IMR-90 (cell line): Measurements from ENCODE around the gene KPNA5. TPM values are rescaled to one million over a fixed set of nuclear protein-coding genes. Genes with fewer than 3 reads are reported as not detected.

ENCODE experiments used
- ATAC-seq: fragments of 200-7000 bp; cut with Tn5 transposase; 2 replicates; pipeline ENCODE4 v1.9.1; 2020; ENCODE audit warnings: low read depth, mild to moderate bottlenecking, moderate library complexity
- BruUV-seq: library from RNA; stranded (reverse); fragments of 400-500 nt; replicated peaks from 2 replicates; lab custom pipeline; 2021; lab: Mats Ljungman, UMichigan
- CTCF ChIA-PET: fragments of 300-600 bp; formaldehyde crosslinking; extraction: SDS; loops from one replicate; lab custom pipeline; 2021; ENCODE audit warnings: antibody characterized with exemption; lab: Yijun Ruan, JAX
- POLR2A ChIA-PET: fragments of 300-600 bp; sonication (Branson Sonifier 250); formaldehyde crosslinking; loops from one replicate; lab custom pipeline; 2022; ENCODE audit warnings: antibody characterized with exemption; ENCODE audit not compliant: unreplicated experiment; lab: Charles Lee
- DNase-seq: peaks from one replicate; pipeline ENCODE4 v3.0.0; 2013
- H2AFZ ChIP-seq: replicated peaks from 2 replicates; pipeline ENCODE3; 2013; ENCODE audit warnings: low read length, mild to moderate bottlenecking; ENCODE audit not compliant: poor library complexity
- H2AK5ac ChIP-seq: 2 replicates; pipeline ENCODE4 v1.6.1; 2013; ENCODE audit warnings: low read depth, low read length, inconsistent platforms
- H2AK9ac ChIP-seq: replicated peaks from 2 replicates; pipeline ENCODE3; 2013; ENCODE audit warnings: mild to moderate bottlenecking, low read depth, low read length, moderate library complexity; ENCODE audit not compliant: poor library complexity
- H2BK120ac ChIP-seq: 2 replicates; pipeline ENCODE4 v1.6.1; 2013; ENCODE audit warnings: low read depth, low read length, inconsistent platforms
- H2BK15ac ChIP-seq: 3 replicates; pipeline ENCODE4 v1.6.1; 2013; ENCODE audit warnings: low read depth, low read length, inconsistent platforms
- H2BK20ac ChIP-seq: 2 replicates; pipeline ENCODE4 v1.6.1; 2013; ENCODE audit warnings: low read depth, mild to moderate bottlenecking, inconsistent platforms, low read length, moderate library complexity
- H2BK5ac ChIP-seq: 2 replicates; pipeline ENCODE4 v1.6.1; 2013; ENCODE audit warnings: mild to moderate bottlenecking, low read depth, low read length, inconsistent platforms; ENCODE audit not compliant: poor library complexity, severe bottlenecking
- H3K14ac ChIP-seq: replicated peaks from 2 replicates; pipeline ENCODE4 v1.6.1; 2013; ENCODE audit warnings: low read depth, low read length, inconsistent platforms
- H3K18ac ChIP-seq: 2 replicates; pipeline ENCODE4 v1.6.1; 2013; ENCODE audit warnings: low read depth, low read length, control low read depth
- H3K23ac ChIP-seq: 2 replicates; pipeline ENCODE4 v1.6.1; 2013; ENCODE audit warnings: low read depth, low read length, inconsistent platforms
- H3K27ac ChIP-seq: 2 replicates; pipeline ENCODE4 v1.5.1; 2013; ENCODE audit warnings: mild to moderate bottlenecking, control low read depth, low read length; ENCODE audit not compliant: insufficient read depth
- H3K27me3 ChIP-seq: 2 replicates; pipeline ENCODE4 v1.6.1; 2013; ENCODE audit warnings: low read length; ENCODE audit not compliant: control insufficient read depth, insufficient read depth
- H3K36me3 ChIP-seq: 2 replicates; pipeline ENCODE4 v1.6.1; 2013; ENCODE audit warnings: low read length, mixed read lengths; ENCODE audit not compliant: control insufficient read depth, insufficient read depth
- H3K4ac ChIP-seq: 2 replicates; pipeline ENCODE4 v1.6.1; 2013; ENCODE audit warnings: low read depth, low read length, inconsistent platforms
- H3K4me1 ChIP-seq: 2 replicates; pipeline ENCODE4 v1.6.1; 2013; ENCODE audit warnings: low read length, mixed read lengths; ENCODE audit not compliant: control insufficient read depth, insufficient read depth
- H3K4me2 ChIP-seq: 2 replicates; pipeline ENCODE4 v1.6.1; 2013; ENCODE audit warnings: low read depth, mild to moderate bottlenecking, control low read depth, low read length, moderate library complexity
- H3K4me3 ChIP-seq: 2 replicates; pipeline ENCODE4 v1.5.1; 2013; ENCODE audit warnings: low read depth, mild to moderate bottlenecking, control low read depth, low read length, moderate library complexity; ENCODE audit not compliant: insufficient read depth
- H3K56ac ChIP-seq: 2 replicates; pipeline ENCODE4 v1.6.1; 2013; ENCODE audit warnings: low read length, inconsistent platforms; ENCODE audit not compliant: insufficient read depth; ENCODE audit errors: extremely low read depth
- H3K79me1 ChIP-seq, 2 experiments: 2 replicates each; pipeline ENCODE4 v1.6.1; 2013; ENCODE audit warnings: low read length in 2 of 2, inconsistent platforms in 1 of 2, low read depth in 1 of 2
- H3K9ac ChIP-seq: 2 replicates; pipeline ENCODE4 v1.6.1; 2013; ENCODE audit warnings: low read depth, low read length, control low read depth
- H3K9me1 ChIP-seq: 2 replicates; pipeline ENCODE4 v1.6.1; 2013; ENCODE audit warnings: low read length, inconsistent platforms; ENCODE audit not compliant: insufficient read depth
- H3K9me3 ChIP-seq: 2 replicates; pipeline ENCODE4 v1.6.1; 2013; ENCODE audit warnings: low read length; ENCODE audit not compliant: control insufficient read depth, insufficient read depth
- H4K20me1 ChIP-seq: 2 replicates; pipeline ENCODE4 v1.6.1; 2013; ENCODE audit warnings: low read length, inconsistent platforms; ENCODE audit not compliant: insufficient read depth
- H4K5ac ChIP-seq: 2 replicates; pipeline ENCODE4 v1.6.1; 2013; ENCODE audit warnings: mild to moderate bottlenecking, low read depth, low read length, control low read depth
- H4K8ac ChIP-seq, 2 experiments: 2 replicates each; pipeline ENCODE4 v1.6.1; 2013; ENCODE audit warnings: low read depth in 2 of 2, low read length in 2 of 2, control low read depth in 1 of 2, inconsistent platforms in 1 of 2
- H4K91ac ChIP-seq: 2 replicates; pipeline ENCODE4 v1.6.1; 2013; ENCODE audit warnings: low read depth, low read length, inconsistent platforms; ENCODE audit not compliant: insufficient read depth
- BHLHE40 ChIP-seq: fragments of 150-350 bp; IDR thresholded peaks from 2 replicates; pipeline ENCODE4 v1.6.1; 2016; ENCODE audit warnings: mild to moderate bottlenecking, low read depth, low read length
- CEBPB ChIP-seq: IDR thresholded peaks from 2 replicates; pipeline ENCODE4 v1.6.1; 2012; ENCODE audit warnings: low read depth, low read length, improper control_type of control experiment
- CHD1 ChIP-seq: IDR thresholded peaks from 2 replicates; pipeline ENCODE4 v1.6.1; 2012; ENCODE audit warnings: low read depth, low read length, improper control_type of control experiment
- CTCF ChIP-seq: conservative IDR thresholded peaks from 2 replicates; pipeline ENCODE4 v1.5.1; 2012; ENCODE audit warnings: mild to moderate bottlenecking, low read depth, low read length, improper control_type of control experiment
- FOS ChIP-seq: fragments of 150-350 bp; IDR thresholded peaks from 2 replicates; pipeline ENCODE4 v1.6.1; 2016; ENCODE audit warnings: low read depth, low read length
- MAFK ChIP-seq: IDR thresholded peaks from 2 replicates; pipeline ENCODE4 v1.6.1; 2012; ENCODE audit warnings: low read depth, low read length, improper control_type of control experiment
- MAZ ChIP-seq: IDR thresholded peaks from 2 replicates; pipeline ENCODE4 v1.6.1; 2012; ENCODE audit warnings: low read depth, mild to moderate bottlenecking, low read length, improper control_type of control experiment, moderate library complexity, borderline replicate concordance
- MXI1 ChIP-seq: IDR thresholded peaks from 2 replicates; pipeline ENCODE4 v1.6.1; 2012; ENCODE audit warnings: low read depth, mild to moderate bottlenecking, low read length, moderate library complexity, borderline replicate concordance
- NFE2L2 ChIP-seq: fragments of 150-350 bp; IDR thresholded peaks from 2 replicates; pipeline ENCODE4 v1.6.1; 2016; ENCODE audit warnings: low read depth, mild to moderate bottlenecking, low read length
- POLR2A ChIP-seq: IDR thresholded peaks from 2 replicates; pipeline ENCODE4 v1.6.1; 2012; ENCODE audit warnings: mild to moderate bottlenecking, low read depth, low read length
- RAD21 ChIP-seq: IDR thresholded peaks from 2 replicates; pipeline ENCODE4 v1.6.1; 2012; ENCODE audit warnings: low read length, improper control_type of control experiment
- RCOR1 ChIP-seq: IDR thresholded peaks from 2 replicates; pipeline ENCODE4 v1.6.1; 2012; ENCODE audit warnings: mild to moderate bottlenecking, low read length, improper control_type of control experiment; ENCODE audit not compliant: insufficient replicate concordance
- RFX5 ChIP-seq: IDR thresholded peaks from 2 replicates; pipeline ENCODE4 v1.8.0; 2012; ENCODE audit warnings: low read depth, mild to moderate bottlenecking, low read length, moderate library complexity
- SMC3 ChIP-seq: fragments of 150-350 bp; IDR thresholded peaks from 2 replicates; pipeline ENCODE4 v1.6.1; 2016; ENCODE audit warnings: low read depth, mild to moderate bottlenecking, antibody characterized with exemption, low read length, moderate library complexity
- WGBS, 2 experiments: methylation state at CpG; one replicate each; pipeline versions ENCODE4 v1.1.5 to v1.1.7; 2013; ENCODE audit warnings: missing lambda C conversion rate in 2 of 2; ENCODE audit not compliant: insufficient read length in 1 of 2; ENCODE audit errors: extremely low coverage in 2 of 2; 5-methylcytosine and 5-hydroxymethylcytosine counted together
- dilution Hi-C: fragments of 300-500 bp; cut with HindIII; formaldehyde crosslinking; loops from one replicate; pipeline ENCODE4 v1.14.3; 2018; ENCODE audit warnings: low sequenced_read_pairs; ENCODE audit not compliant: unreplicated experiment
- in situ Hi-C: fragments of 300-500 bp; cut with MboI; formaldehyde crosslinking; loops from 3 replicates; pipeline ENCODE4 v1.14.3; 2019; ENCODE audit warnings: low sequenced_read_pairs, inconsistent platforms, mixed read lengths
- intact Hi-C: fragments of 100-400 bp; cut with micrococcal nuclease; formaldehyde crosslinking; loops from 2 replicates; pipeline ENCODE4 v1.10.0; 2022
- polyA plus RNA-seq, 3 experiments: library from polyadenylated mRNA; depleted of rRNA; stranded (reverse); fragments of >200 nt; gene quantifications; 2 replicates each; pipeline ENCODE4 v1.2.3, GENCODE V29; 2012; ENCODE audit warnings: low replicate concordance in 1 of 3
- total RNA-seq: library from RNA; depleted of rRNA; stranded (reverse); fragments of >200 nt; gene quantifications from 2 replicates; pipeline ENCODE4 v1.2.3, GENCODE V29; 2012
- TF ChIP-seq, protein P1 (sequence below): fragments of 150-350 bp; IDR thresholded peaks from 2 replicates; pipeline ENCODE4 v1.6.1; 2017; ENCODE audit warnings: mild to moderate bottlenecking, antibody characterized with exemption, low read length, low read depth
- TF ChIP-seq, protein P2 (sequence below): fragments of 150-350 bp; IDR thresholded peaks from 2 replicates; pipeline ENCODE4 v1.6.1; 2016; ENCODE audit warnings: low read depth, mild to moderate bottlenecking, low read length, moderate library complexity, borderline replicate concordance

KPNA5 gene
- total and polyA plus RNA-seq, 2 of the 4 experiments (the other 2 are of a cell fraction): 2.2 to 5.9 TPM

DNA sequence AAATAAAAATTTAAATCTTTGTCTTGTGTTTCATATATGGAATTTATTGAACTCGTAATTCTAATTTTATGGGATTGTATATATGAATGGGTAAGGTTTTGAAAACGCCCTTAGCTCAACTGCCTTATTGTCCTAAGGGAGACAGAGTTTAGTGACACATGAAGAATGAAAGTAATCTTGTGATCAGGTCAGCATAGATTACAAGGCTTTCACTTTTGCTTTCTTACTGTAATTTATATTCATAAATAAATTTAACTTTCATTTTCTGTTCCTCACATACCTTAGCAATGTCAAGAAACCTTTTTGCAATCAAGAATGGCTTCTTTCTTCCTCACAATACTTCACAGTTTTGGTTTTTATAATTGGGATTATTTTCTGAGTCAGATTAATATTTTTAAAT is 14.4 kb downstream of the KPNA5 start:
- Histone ChIP-seq H4K91ac (no peak overlapping the region), H2AK9ac (no peak overlapping the region), H4K8ac (no peak overlapping the region), H3K56ac (no peak overlapping the region), H3K4me1 (no peaks in the 10 kb centered on the region), H2BK5ac (no peak overlapping the region), H4K5ac (no peak overlapping the region), H3K18ac (no peak overlapping the region), H2BK15ac (no peak overlapping the region), H3K79me1 (peaks cover 3 to 9% of the 10 kb centered on the region in 2 experiments; a peak in 3 of 4 replicates), H3K23ac (no peak overlapping the region), H3K27ac (no peak overlapping the region), H3K9ac (no peak overlapping the region), H3K4me3 (no peak overlapping the region), H3K9me1 (no peaks in the 10 kb centered on the region), H3K4me2 (no peak overlapping the region), H3K27me3 (no peaks in the 10 kb centered on the region), H2BK20ac (no peak overlapping the region), H3K36me3 (peaks cover 4% of the 10 kb centered on the region), H3K9me3 (no peaks in the 10 kb centered on the region), H2AFZ (no peak overlapping the region), H2BK120ac (no peak overlapping the region), H4K20me1 (no peaks in the 10 kb centered on the region; the same call in 1 of the 2 replicates), H2AK5ac (no peak overlapping the region), H3K14ac (no peak overlapping the region), H3K4ac (no peak overlapping the region)
- intact Hi-C loops (no loop called here), in situ Hi-C loops (no loop called here), dilution Hi-C loops (no loop called here)
- no peak; the same call in 1 of the 2 replicates for ATAC-seq
- DNase-seq: no peak
- no TSS peak for BruUV-seq
- ChIA-PET CTCF (no interaction called here), POLR2A (no interaction called here)
- TF ChIP-seq SMC3 (no peak), FOS (no peak), RAD21 (no peak), CTCF (no peak), CHD1 (no peak), NFE2L2 (no peak), BHLHE40 (no peak), RFX5 (no peak), RCOR1 (no peak), POLR2A (no peak), MAFK (no peak), MXI1 (no peak), CEBPB (no peak), MAZ (no peak)
- TF ChIP-seq, protein P1, sequence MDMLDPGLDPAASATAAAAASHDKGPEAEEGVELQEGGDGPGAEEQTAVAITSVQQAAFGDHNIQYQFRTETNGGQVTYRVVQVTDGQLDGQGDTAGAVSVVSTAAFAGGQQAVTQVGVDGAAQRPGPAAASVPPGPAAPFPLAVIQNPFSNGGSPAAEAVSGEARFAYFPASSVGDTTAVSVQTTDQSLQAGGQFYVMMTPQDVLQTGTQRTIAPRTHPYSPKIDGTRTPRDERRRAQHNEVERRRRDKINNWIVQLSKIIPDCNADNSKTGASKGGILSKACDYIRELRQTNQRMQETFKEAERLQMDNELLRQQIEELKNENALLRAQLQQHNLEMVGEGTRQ: no peak
- TF ChIP-seq, protein P2, sequence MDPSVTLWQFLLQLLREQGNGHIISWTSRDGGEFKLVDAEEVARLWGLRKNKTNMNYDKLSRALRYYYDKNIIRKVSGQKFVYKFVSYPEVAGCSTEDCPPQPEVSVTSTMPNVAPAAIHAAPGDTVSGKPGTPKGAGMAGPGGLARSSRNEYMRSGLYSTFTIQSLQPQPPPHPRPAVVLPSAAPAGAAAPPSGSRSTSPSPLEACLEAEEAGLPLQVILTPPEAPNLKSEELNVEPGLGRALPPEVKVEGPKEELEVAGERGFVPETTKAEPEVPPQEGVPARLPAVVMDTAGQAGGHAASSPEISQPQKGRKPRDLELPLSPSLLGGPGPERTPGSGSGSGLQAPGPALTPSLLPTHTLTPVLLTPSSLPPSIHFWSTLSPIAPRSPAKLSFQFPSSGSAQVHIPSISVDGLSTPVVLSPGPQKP: no peak
- no CpG with 5 or more reads among the region's 2 CpGs for WGBS, 2 experiments
